ENCODE results near the gene MAT2A. TPM values are rescaled to one million over a fixed set of nuclear protein-coding genes. Genes with fewer than 3 reads are reported as not detected.
"Not testable (repeated sequence)": the region's sequence is repeated elsewhere in the genome, so short reads cannot be mapped to it uniquely, and the experiment has no call there.

The MAT2A gene
- total RNA-seq, 1 experiment from 2014 or later, result 61.4 TPM

- DNase-seq (ENCODE audit: low read depth), result no peak
Measured at GRCh38 chr2:85547859-85548607, 9.1 kb downstream of the MAT2A start.

- DNase-seq (ENCODE audit: low read depth), result no peak
Measured at GRCh38 chr2:85548608-85548900, 9.6 kb downstream of the MAT2A start.

- no peak for DNase-seq (ENCODE audit: low read depth)
Measured at GRCh38 chr2:85549095-85549494, 10.1 kb downstream of the MAT2A start.

GRCh38 chr2:85549826-85550225 is 10.9 kb downstream of the MAT2A start:
- peak; percentile 96 for DNase-seq (ENCODE audit: low read depth)

- no peak for DNase-seq (ENCODE audit: low read depth)
Measured at GRCh38 chr2:85550486-85550885, 11.5 kb downstream of the MAT2A start.

GRCh38 chr2:85551698-85552678 is 13.0 kb downstream of the MAT2A start:
- peak; percentile 69 for DNase-seq (ENCODE audit: low read depth)

GRCh38 chr2:85553184-85553583 is 14.2 kb downstream of the MAT2A start:
- no peak for DNase-seq (ENCODE audit: low read depth)

- no peak for DNase-seq (ENCODE audit: low read depth)
Measured at GRCh38 chr2:85554980-85555612, 16.1 kb downstream of the MAT2A start.

- DNase-seq (ENCODE audit: low read depth), result no peak
Measured at GRCh38 chr2:85557130-85557529, 18.2 kb downstream of the MAT2A start.

- DNase-seq (ENCODE audit: low read depth), result no peak
Measured at GRCh38 chr2:85558160-85558559, 19.2 kb downstream of the MAT2A start.

GRCh38 chr2:85560403-85560726 is 21.4 kb downstream of the MAT2A start:
- not testable (repeated sequence) for DNase-seq (ENCODE audit: low read depth)

- peak; percentile 26 for DNase-seq (ENCODE audit: low read depth)
Measured at GRCh38 chr2:85560812-85561279, 21.9 kb downstream of the MAT2A start.

GRCh38 chr2:85561280-85562212 is 22.6 kb downstream of the MAT2A start, which contains the start of gene GGCX:
TSS of gene GGCX (minus strand) at chr2:85561493. CDS start at chr2:85561428, 65 bp downstream.
- peak; percentile 93 for DNase-seq (ENCODE audit: low read depth)

GRCh38 chr2:85564144-85564563 is 25.2 kb downstream of the MAT2A start:
- no peak for DNase-seq (ENCODE audit: low read depth)

- DNase-seq (ENCODE audit: low read depth), result no peak
Measured at GRCh38 chr2:85566265-85566664, 27.3 kb downstream of the MAT2A start.

- DNase-seq (ENCODE audit: low read depth), result no peak
Measured at GRCh38 chr2:85575739-85576138, 36.8 kb downstream of the MAT2A start.

- no peak for DNase-seq (ENCODE audit: low read depth)
Measured at GRCh38 chr2:85577063-85577385, 38.1 kb downstream of the MAT2A start.

GRCh38 chr2:85577386-85578242 is 38.6 kb downstream of the MAT2A start, which contains the start of gene VAMP8:
TSS of gene VAMP8 (plus strand) at chr2:85577586. CDS start at chr2:85577647, 61 bp downstream.
- DNase-seq (ENCODE audit: low read depth), result peak; percentile 70

- peak; percentile 29 for DNase-seq (ENCODE audit: low read depth)
Measured at GRCh38 chr2:85578243-85579180, 39.5 kb downstream of the MAT2A start.
